DMS53 treated with DMSO at 0.1 percent for 48 hours (cell line): ENCODE measurements around the gene TAL1.
"Not testable (repeated sequence)": the region's sequence is repeated elsewhere in the genome, so short reads cannot be mapped to it uniquely, and the experiment has no call there.

Experiments
- DNase-seq: peaks from one replicate; lab custom pipeline; 2025; ENCODE audit not compliant: unreplicated experiment; lab: John Stamatoyannopoulos, UW

The TAL1 gene

GRCh38 chr1:47213230-47213963 lies 18.6 kb downstream of the TAL1 start:
- no peak for DNase-seq

DNA sequence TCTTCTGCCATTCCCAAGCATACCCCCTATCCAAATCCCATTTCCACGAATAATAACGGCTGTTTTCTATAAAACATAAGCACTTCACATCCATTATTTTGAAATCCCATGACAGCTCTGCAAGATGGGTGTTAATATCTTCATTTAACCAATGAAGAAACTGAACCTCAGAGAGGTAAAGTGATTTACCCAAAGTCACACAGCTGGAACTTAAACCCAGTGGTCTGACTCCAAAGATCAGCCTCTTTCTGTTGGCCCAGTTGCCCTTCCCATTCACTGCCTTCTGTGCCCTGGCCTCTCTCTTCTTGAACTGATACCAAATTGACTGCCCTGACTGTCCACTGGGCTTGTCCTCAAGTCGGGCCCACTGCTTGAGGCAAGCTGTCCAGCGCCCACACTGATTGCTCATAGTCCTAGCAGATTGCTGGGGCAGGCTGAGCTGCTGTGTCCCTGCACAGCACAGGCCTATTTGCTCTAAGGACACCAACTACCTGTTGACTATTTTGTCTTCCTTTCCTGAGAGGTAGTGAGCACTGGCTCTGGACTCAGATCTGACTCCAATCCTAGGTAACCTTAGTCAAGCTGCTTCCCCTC lies 19.3 kb downstream of the TAL1 start:
- DNase-seq, result no peak

DNA sequence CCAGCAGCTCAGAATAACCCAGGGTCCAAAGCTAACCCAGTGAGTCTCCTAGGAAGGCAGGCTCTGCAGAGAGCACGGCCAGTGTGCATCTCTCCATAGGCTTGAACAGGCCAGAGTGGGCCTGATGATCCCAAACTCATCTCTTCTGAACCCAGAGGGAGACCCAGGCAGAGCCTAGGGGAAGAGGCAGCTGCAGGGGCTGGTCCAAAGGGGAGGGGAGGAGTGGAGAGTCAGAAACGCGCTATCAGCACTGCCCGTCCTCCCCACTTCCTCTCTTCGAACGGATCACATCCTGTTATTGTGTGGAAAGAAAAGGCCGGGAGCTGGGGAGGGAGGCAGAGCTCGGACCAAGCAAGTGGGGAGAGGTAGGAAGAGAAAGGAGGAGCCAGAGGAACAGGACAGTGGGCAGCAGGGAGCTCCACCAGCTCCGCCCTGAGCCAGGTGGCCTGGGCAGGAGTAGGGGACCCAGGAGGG lies 20.2 kb downstream of the TAL1 start:
- DNase-seq, result no peak

DNA sequence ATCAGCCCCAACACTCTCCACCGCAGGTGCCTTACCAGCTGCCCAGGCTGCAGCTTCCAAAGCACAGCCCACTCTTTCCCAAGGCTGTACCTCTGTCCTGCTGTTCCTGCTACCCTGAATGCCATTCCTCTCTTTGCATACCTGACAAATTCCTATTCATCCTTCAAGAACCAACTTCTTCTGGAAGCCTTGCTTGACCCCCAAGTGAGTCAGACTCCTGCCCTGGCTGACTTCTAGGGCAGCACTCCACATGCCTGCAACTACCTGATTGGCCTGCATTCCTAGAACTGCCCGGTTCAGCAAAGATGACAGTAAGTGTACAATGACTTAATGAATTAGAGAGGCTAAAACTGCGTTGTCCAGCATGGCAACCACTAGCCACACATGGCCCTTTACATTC lies 21.4 kb downstream of the TAL1 start:
- no peak for DNase-seq

- peak; percentile 33 for DNase-seq
Measured at GRCh38 chr1:47209725-47210325, 22.2 kb downstream of the TAL1 start.

GRCh38 chr1:47209091-47209490 lies 22.9 kb downstream of the TAL1 start:
- no peak for DNase-seq

- DNase-seq, result no peak
Measured at GRCh38 chr1:47208374-47208850, 23.6 kb downstream of the TAL1 start.

DNA sequence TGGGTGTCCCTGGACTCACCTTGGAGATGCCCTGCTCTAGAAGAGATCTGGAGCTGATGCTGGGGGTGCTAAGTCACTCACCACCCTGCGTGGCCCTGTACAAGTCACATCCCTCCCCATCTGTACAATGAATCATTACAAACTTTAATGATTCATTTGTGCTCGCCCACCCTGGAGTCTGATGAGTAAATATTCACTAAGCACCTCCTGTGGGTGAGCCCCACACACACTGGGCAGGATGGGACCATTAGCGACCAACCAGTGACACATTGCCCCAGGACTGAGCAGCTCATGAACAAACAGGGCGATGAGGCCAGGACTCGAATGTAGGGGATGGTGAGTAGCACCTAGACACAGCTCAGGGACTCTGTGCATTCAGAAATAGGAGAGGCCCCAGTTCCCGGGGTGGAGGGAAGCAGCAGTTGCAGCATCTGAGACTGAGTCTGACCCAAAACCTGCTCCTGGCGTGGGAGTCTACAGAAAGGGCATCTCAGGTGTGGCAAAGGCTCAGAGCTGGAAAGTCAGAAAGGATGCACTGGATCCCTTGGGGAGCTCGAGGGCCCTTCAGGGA lies 24.1 kb downstream of the TAL1 start:
- DNase-seq, result no peak

DNA sequence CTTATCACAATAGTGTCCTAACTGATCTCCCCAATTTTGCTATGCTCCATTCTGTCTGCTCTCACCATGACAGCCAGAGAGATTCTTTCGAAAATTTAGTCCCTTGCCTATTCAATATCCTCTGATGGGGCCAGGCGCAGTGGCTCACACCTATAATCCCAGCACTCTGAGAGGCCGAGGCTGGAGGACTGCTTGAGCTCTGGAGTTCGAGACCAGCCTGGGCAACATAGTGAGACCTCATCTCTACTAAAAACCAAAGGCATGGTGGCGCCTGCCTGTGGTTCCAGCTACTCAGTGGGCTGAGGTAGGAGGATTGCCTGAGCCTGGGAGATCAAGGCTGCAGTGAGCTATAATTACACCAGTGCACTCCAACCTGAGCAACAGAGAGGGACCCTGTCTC lies 26.1 kb downstream of the TAL1 start:
- DNase-seq, result no peak

DNA sequence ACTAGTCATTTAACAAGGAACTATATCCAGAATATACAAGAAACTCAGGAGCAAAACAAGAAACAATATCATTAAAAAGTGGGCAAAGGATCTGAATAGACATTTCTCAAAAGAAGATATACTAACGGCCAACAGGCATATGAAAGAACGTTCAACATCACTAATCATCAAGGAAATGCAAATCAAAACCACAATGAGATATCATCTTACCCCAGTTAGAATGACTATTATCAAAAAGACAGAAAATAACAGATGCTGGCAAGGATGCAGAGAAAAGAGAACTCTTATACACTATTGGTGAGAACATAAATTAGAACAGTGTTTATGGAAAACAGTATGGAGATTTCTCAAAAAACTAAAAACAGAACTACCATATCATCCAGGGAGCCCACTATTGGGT lies 28.5 kb downstream of the TAL1 start:
- DNase-seq, result not testable (repeated sequence)

GRCh38 chr1:47201179-47201578 lies 30.8 kb downstream of the TAL1 start:
- DNase-seq, result no peak

- no peak for DNase-seq
Measured at GRCh38 chr1:47198214-47198613, 33.8 kb downstream of the TAL1 start.

- no peak for DNase-seq
Measured at GRCh38 chr1:47196622-47197021, 35.4 kb downstream of the TAL1 start.

DNA sequence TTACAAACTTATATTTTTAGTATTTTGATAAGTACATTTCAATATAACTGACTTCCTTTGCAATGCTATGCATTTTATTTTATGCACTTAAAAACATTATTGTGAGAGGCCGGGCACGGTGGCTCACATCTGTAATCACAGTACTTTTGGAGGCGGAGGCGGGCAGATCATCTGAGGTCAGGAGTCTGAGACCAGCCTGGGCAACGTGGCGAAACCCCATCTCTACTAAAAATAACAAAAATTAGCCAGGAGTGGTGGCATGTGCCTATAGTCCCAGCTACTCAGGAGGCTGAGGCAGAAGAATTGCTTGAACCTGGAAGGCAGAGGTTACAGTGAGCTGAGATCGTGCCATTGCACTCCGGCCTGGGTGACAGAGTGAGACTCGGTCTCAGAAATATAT lies 36.0 kb downstream of the TAL1 start:
- not testable (repeated sequence) for DNase-seq

- no peak for DNase-seq
Measured at GRCh38 chr1:47194311-47194710, 37.7 kb downstream of the TAL1 start.

GRCh38 chr1:47193496-47193895 lies 38.5 kb downstream of the TAL1 start:
- DNase-seq, result not testable (repeated sequence)

GRCh38 chr1:47192458-47193384 lies 39.3 kb downstream of the TAL1 start:
- peak; percentile 84 for DNase-seq

DNA sequence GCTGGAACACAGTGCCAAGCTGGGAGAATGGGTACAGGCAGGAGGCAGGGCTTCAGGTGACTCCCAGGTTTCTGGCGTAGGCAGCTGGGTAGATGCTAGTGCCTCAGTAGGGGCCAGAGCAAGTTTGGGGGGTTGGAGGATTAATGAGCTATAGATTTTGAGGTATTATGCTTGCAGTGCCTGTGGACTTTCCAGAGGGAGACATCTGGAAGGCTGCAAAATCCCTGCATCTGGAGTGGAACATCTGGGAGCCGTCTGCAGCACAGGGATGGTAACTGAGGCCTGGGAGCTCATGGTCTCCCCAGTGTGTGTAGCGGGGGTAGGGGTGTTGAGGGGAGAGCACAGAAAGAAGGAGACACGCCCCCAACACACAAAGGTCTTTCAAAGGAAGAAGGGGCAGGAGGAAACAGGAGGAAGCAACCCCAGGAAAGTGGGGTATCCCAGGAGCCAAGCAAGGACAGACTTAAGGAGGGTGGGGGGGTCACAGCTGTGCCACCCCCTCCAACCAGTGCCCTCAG lies 40.0 kb downstream of the TAL1 start:
- no peak for DNase-seq

DNA sequence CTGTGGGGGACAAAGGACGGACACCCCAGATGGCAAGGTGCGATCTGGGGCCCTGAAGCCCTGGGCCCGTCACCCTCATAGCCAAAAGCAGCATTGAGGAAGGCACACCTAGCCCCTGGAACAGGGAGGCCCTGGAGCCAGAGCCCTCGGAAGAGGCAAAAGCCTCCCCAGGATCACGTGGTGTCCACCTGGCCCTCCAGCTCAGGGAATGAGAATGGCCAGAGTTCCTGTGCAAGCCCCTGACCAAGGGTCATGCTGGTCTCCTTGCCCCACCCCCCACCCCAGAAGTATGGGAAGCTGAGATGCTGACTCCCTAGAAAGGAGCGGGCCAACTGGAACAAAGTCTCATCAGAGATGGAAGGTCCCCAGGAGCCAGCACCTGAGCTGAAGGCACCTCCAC lies 41.2 kb downstream of the TAL1 start:
- no peak for DNase-seq

DNA sequence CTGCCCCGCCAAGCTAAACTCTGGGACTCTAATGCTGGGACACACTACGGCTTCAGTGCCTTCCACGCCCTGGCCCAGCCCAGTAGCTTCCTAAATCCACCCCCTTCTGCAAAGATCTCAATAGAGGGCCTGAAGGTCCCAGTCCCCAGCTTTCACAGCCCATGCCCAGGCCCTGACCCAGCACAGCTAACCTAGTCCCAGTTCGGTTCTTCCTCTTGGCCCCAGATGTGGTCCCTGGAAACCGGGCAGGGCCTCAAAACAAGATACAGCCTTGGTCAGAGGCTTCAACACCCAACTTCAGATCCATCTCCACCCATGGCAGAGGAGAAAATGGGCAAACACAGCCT lies 41.5 kb downstream of the TAL1 start:
- DNase-seq, result no peak
